Nephron progenitor cell (in vitro differentiated cells): ENCODE measurements around the gene ABCA12.

Experiments used
- DNase-seq: peaks from one replicate; pipeline ENCODE4 v3.0.0; 2021
- H3K27ac Mint-ChIP-seq: 2 replicates; pipeline ENCODE4 v1.8.0; 2021; ENCODE audit warnings: mild to moderate bottlenecking, moderate library complexity, mixed read lengths
- H3K27me3 Mint-ChIP-seq: 2 replicates; pipeline ENCODE4 v1.8.0; 2021; ENCODE audit warnings: mild to moderate bottlenecking, low read depth, mixed read lengths; ENCODE audit not compliant: poor library complexity
- H3K36me3 Mint-ChIP-seq: 2 replicates; pipeline ENCODE4 v1.8.0; 2021; ENCODE audit warnings: low read depth, mixed read lengths
- H3K4me1 Mint-ChIP-seq: 2 replicates; pipeline ENCODE4 v1.8.0; 2021; ENCODE audit warnings: mixed read lengths
- H3K4me3 Mint-ChIP-seq: 2 replicates; pipeline ENCODE4 v1.8.0; 2021; ENCODE audit warnings: mild to moderate bottlenecking, moderate library complexity, mixed read lengths
- H3K9me3 Mint-ChIP-seq: 2 replicates; pipeline ENCODE4 v1.8.0; 2021; ENCODE audit warnings: mild to moderate bottlenecking, moderate library complexity, mixed read lengths
- TF ChIP-seq, protein P1 (sequence below): fragments of 200-600 bp; sonication (generic); IDR thresholded peaks from 2 replicates; pipeline ENCODE4 v1.5.0; 2021; ENCODE audit warnings: antibody characterized with exemption

ABCA12 gene

DNA sequence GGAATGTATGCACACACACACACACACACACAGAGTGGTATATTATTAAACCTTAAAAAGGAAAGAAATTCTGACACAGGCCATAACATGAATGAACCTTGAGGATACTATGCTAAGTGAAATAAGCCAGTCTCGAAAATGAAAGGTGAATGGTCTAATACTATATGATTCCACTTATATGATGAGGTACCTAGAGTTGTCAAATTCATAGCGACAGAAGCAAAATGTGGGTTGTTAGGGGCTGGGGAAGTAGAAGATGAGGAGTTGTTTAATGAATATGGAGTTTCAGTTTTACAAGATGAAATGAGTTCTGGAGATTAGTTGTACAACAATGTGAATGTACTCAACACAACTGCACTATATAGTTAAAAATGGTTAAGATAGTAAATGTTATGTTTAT is 118.1 kb downstream of the ABCA12 start:
- H3K27me3 Mint-ChIP-seq: no peaks in the 10 kb centered on the region
- no peaks in the 10 kb centered on the region for H3K4me1 Mint-ChIP-seq
- H3K4me3 Mint-ChIP-seq: no peak overlapping the region
- no peak for DNase-seq
- H3K36me3 Mint-ChIP-seq: peaks cover 6% of the 10 kb centered on the region
- TF ChIP-seq, protein P1, sequence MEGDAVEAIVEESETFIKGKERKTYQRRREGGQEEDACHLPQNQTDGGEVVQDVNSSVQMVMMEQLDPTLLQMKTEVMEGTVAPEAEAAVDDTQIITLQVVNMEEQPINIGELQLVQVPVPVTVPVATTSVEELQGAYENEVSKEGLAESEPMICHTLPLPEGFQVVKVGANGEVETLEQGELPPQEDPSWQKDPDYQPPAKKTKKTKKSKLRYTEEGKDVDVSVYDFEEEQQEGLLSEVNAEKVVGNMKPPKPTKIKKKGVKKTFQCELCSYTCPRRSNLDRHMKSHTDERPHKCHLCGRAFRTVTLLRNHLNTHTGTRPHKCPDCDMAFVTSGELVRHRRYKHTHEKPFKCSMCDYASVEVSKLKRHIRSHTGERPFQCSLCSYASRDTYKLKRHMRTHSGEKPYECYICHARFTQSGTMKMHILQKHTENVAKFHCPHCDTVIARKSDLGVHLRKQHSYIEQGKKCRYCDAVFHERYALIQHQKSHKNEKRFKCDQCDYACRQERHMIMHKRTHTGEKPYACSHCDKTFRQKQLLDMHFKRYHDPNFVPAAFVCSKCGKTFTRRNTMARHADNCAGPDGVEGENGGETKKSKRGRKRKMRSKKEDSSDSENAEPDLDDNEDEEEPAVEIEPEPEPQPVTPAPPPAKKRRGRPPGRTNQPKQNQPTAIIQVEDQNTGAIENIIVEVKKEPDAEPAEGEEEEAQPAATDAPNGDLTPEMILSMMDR: no peak
- no peak overlapping the region for H3K27ac Mint-ChIP-seq
- peaks cover 10% of the 10 kb centered on the region for H3K9me3 Mint-ChIP-seq

DNA sequence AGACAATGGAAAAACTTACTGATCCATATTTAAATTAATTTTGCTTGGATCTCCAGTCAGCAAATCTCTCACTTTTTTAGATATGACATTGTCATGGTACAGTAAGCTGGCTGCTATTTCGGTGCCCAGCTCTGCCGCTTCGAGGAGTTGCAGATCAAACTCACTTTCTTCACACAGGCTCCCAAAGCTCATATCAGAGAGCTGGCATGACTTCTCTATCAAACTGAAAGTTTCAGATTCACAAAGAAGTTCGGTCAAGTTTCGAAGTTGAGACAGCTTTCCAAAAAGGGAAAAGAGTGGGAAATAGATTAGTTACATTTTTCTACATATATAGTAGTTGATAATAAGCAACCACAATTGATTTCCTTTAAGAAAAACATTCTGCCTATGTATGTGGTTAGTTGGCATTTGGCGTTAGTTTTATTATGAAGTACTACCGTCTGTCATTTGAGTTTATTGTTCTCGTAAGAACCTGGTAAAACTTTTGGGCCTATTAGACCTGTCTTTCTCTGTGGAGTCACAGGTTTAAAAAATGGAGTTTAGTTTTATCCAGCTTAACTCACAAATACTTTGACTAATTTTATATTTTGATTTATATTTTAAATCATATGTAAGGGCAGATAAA is 118.8 kb downstream of the ABCA12 start:
- no peak for DNase-seq
- TF ChIP-seq, protein P1: no peak
- peaks cover 11% of the 10 kb centered on the region for H3K9me3 Mint-ChIP-seq
- H3K4me3 Mint-ChIP-seq: no peak overlapping the region
- H3K36me3 Mint-ChIP-seq: peaks cover 7% of the 10 kb centered on the region
- no peaks in the 10 kb centered on the region for H3K27me3 Mint-ChIP-seq
- H3K27ac Mint-ChIP-seq: no peak overlapping the region
- H3K4me1 Mint-ChIP-seq: no peaks in the 10 kb centered on the region

DNA sequence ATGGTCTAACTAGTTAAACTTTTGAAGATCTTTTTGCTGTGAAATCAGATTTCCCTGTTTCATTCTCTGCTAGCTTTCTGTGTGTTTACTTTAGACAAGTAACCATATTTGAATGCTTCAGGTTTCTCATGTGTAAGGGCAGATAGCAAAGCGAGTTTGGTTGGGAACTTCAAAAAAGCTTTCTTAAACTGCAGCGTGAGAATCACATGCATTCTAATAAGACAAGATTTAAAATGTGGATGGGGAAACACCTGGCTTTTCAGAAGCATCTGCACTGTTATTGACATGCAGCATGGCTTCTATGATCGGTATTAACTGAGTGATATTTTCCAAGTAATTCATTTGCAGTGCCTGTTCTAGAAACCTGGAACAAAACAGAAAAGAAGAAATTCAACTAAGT is 119.3 kb downstream of the ABCA12 start:
- peaks cover 11% of the 10 kb centered on the region for H3K9me3 Mint-ChIP-seq
- no peak overlapping the region for H3K27ac Mint-ChIP-seq
- peaks cover 7% of the 10 kb centered on the region for H3K36me3 Mint-ChIP-seq
- no peaks in the 10 kb centered on the region for H3K4me1 Mint-ChIP-seq
- no peak for DNase-seq
- H3K27me3 Mint-ChIP-seq: no peaks in the 10 kb centered on the region
- TF ChIP-seq, protein P1: no peak
- no peak overlapping the region for H3K4me3 Mint-ChIP-seq

DNA sequence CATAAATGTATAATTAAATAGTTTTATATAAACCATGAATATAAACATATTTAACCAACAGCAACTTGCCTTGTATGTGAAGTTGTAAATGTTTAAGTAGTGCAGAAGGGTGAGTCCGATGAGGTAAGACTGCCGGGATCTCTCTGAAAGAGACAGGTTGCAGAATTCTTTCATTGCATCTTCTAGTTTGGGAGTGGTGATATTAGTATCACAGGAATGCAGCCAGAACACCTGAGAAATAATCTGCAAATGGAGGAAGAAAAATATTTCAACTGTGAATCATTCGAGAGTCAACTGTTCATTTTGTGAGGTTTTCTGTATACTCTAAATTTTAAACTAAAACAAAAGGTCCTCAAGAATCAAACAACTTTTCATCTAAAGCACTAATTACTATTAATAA is 123.0 kb downstream of the ABCA12 start:
- Mint-ChIP-seq H3K27ac (no peak overlapping the region), H3K4me1 (no peaks in the 10 kb centered on the region), H3K9me3 (peaks cover 11% of the 10 kb centered on the region), H3K36me3 (peaks cover 7% of the 10 kb centered on the region), H3K4me3 (no peak overlapping the region), H3K27me3 (no peaks in the 10 kb centered on the region)
- TF ChIP-seq, protein P1: no peak
- no peak for DNase-seq

DNA sequence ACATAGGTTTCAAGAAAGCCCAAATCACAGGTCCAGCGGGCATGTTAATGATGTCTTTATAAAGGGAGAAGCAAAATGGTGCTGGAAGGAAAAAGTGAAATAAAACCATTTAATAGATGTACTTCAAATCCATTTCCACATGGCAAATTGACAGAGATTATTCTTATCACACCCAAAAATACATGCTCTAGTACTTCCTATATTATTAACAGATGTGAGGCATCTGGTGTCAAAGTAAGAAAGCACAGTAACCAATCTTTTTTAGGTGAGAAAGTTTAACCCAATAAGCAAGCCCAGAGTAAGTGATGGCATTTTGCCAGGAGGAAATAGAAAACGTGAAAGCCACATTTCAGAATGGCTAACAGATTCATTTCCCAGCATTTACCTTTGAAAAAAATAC is 128.0 kb downstream of the ABCA12 start:
- Mint-ChIP-seq H3K27ac (no peak overlapping the region), H3K4me1 (no peaks in the 10 kb centered on the region), H3K36me3 (peaks cover 2% of the 10 kb centered on the region), H3K27me3 (no peaks in the 10 kb centered on the region), H3K4me3 (no peak overlapping the region), H3K9me3 (peaks cover 2% of the 10 kb centered on the region)
- TF ChIP-seq, protein P1: no peak
- no peak for DNase-seq

DNA sequence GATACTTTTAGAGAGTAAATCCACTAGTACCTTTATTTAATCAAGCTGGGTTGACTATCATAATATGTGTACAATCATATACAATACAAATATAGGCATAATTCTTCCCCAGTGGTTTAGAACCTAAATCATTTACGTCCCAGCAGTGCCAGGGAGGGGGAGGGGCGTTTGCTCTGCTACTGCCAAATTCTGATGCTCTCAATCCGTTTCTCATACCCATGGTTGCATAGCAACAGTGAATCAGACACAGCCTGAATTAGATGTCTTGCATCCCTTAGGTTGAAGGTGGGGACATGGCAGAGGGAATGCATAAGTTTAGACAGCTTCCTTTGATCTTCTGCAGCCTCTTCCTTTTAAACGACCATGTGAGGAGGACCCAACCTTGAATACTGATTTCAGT is 135.4 kb downstream of the ABCA12 start:
- H3K4me1 Mint-ChIP-seq: peaks cover 11% of the 10 kb centered on the region
- TF ChIP-seq, protein P1: no peak
- no peaks in the 10 kb centered on the region for H3K9me3 Mint-ChIP-seq
- H3K4me3 Mint-ChIP-seq: no peak overlapping the region
- H3K36me3 Mint-ChIP-seq: no peaks in the 10 kb centered on the region
- H3K27me3 Mint-ChIP-seq: no peaks in the 10 kb centered on the region
- DNase-seq: peak; percentile 36
- no peak overlapping the region for H3K27ac Mint-ChIP-seq
